PC-3 (cell line): ENCODE measurements around the gene ADAMTS15. TPM values are rescaled to one million over a fixed set of nuclear protein-coding genes. Genes with fewer than 3 reads are reported as not detected.

ENCODE experiments used
- ATAC-seq: fragments of 200-7000 bp; cut with Tn5 transposase; 2 replicates; pipeline ENCODE4 v1.9.1; 2020; ENCODE audit warnings: mild to moderate bottlenecking, moderate library complexity
- BruUV-seq: library from RNA; stranded (reverse); fragments of 400-500 nt; replicated peaks from 2 replicates; lab custom pipeline; 2021; lab: Mats Ljungman, UMichigan
- CTCF ChIA-PET: fragments of 300-600 bp; sonication (Branson Sonifier 250); formaldehyde crosslinking; loops from one replicate; lab custom pipeline; 2022; ENCODE audit warnings: antibody characterized with exemption; lab: Charles Lee
- POLR2A ChIA-PET: fragments of 300-600 bp; sonication (Branson Sonifier 250); formaldehyde crosslinking; loops from one replicate; lab custom pipeline; 2022; ENCODE audit warnings: antibody characterized with exemption; ENCODE audit not compliant: unreplicated experiment; lab: Charles Lee
- DNase-seq: peaks from one replicate; pipeline ENCODE4 v3.0.0-alpha.2; 2015
- H2AFZ ChIP-seq: fragments of 300-600 bp; sonication (generic); 2 replicates; pipeline ENCODE4 v1.6.0; 2016; ENCODE audit warnings: antibody characterized with exemption, low read length
- H3F3A ChIP-seq: fragments of 300-600 bp; sonication (generic); one replicate; pipeline ENCODE4 v1.6.0; 2017; ENCODE audit warnings: antibody characterized with exemption, low read length, control low read depth, mild to moderate bottlenecking; ENCODE audit not compliant: unreplicated experiment
- H3K27ac ChIP-seq: fragments of 300-600 bp; sonication (generic); 2 replicates; pipeline ENCODE4 v1.5.1; 2016; ENCODE audit warnings: mild to moderate bottlenecking, low read length
- H3K27me3 ChIP-seq: fragments of 300-600 bp; sonication (generic); 2 replicates; pipeline ENCODE4 v1.6.1; 2016; ENCODE audit warnings: low read length, mixed read lengths
- H3K36me3 ChIP-seq: fragments of 300-600 bp; sonication (generic); 2 replicates; pipeline ENCODE4 v1.6.1; 2016; ENCODE audit warnings: low read depth, mixed run types, low read length, mixed read lengths
- H3K4me1 ChIP-seq: fragments of 300-600 bp; sonication (generic); 2 replicates; pipeline ENCODE4 v1.5.1; 2016; ENCODE audit warnings: low read length; ENCODE audit not compliant: insufficient read depth
- H3K4me2 ChIP-seq: fragments of 300-600 bp; sonication (generic); 2 replicates; pipeline ENCODE4 v1.6.0; 2016; ENCODE audit warnings: low read length
- H3K4me3 ChIP-seq: fragments of 300-600 bp; sonication (generic); 2 replicates; pipeline ENCODE4 v1.5.1; 2016; ENCODE audit warnings: mild to moderate bottlenecking, low read length, mixed read lengths
- H3K79me2 ChIP-seq: fragments of 300-600 bp; sonication (generic); 2 replicates; pipeline ENCODE4 v1.6.1; 2017; ENCODE audit warnings: low read length, mixed read lengths
- H3K9ac ChIP-seq: fragments of 300-600 bp; sonication (generic); 2 replicates; pipeline ENCODE4 v1.6.0; 2016; ENCODE audit warnings: mild to moderate bottlenecking, low read length
- H3K9me2 ChIP-seq: fragments of 300-600 bp; sonication (generic); replicated peaks from 2 replicates; pipeline ENCODE4 v1.6.1; 2016; ENCODE audit warnings: mixed run types, low read length, mixed read lengths
- H3K9me3 ChIP-seq: fragments of 300-600 bp; sonication (generic); 2 replicates; pipeline ENCODE4 v1.6.1; 2016; ENCODE audit warnings: low read length, mixed read lengths
- H4K20me1 ChIP-seq: fragments of 300-600 bp; sonication (generic); 2 replicates; pipeline ENCODE4 v1.6.1; 2016; ENCODE audit warnings: low read length, mixed read lengths
- CTCF ChIP-seq: fragments of 300-600 bp; sonication (generic); conservative IDR thresholded peaks from 2 replicates; pipeline ENCODE4 v1.5.1; 2017; ENCODE audit warnings: antibody characterized with exemption, low read depth, mild to moderate bottlenecking, low read length
- EZH2 ChIP-seq: fragments of 300-600 bp; sonication (generic); IDR thresholded peaks from one replicate; pipeline ENCODE4 v1.6.1; 2017; ENCODE audit warnings: antibody characterized with exemption, mild to moderate bottlenecking, low read length; ENCODE audit not compliant: unreplicated experiment
- EZH2phosphoT487 ChIP-seq: fragments of 300-600 bp; sonication (generic); IDR thresholded peaks from 2 replicates; pipeline ENCODE4 v1.6.1; 2018; ENCODE audit warnings: mild to moderate bottlenecking, antibody characterized with exemption, low read length, borderline replicate concordance
- intact Hi-C: fragments of 100-400 bp; cut with micrococcal nuclease; formaldehyde crosslinking; loops from 2 replicates; pipeline ENCODE4 v1.9.0; 2023
- total RNA-seq: library from RNA; depleted of rRNA; stranded (reverse); fragments of >200 nt; gene quantifications from 2 replicates; pipeline ENCODE4 v1.2.3, GENCODE V29; 2014

Gene ADAMTS15
- total RNA-seq, 1 experiment from 2014 or later: 16.8 TPM

- Histone ChIP-seq H3K9ac (no peak overlapping the region), H3K9me3 (no peaks in the 10 kb centered on the region), H3K36me3 (no peaks in the 10 kb centered on the region), H3K4me2 (no peak overlapping the region), H3K79me2 (no peaks in the 10 kb centered on the region), H3K4me3 (no peak overlapping the region), H3K27me3 (no peaks in the 10 kb centered on the region), H3K4me1 (peaks cover 8% of the 10 kb centered on the region), H3F3A (no peaks in the 10 kb centered on the region), H4K20me1 (no peaks in the 10 kb centered on the region), H3K9me2 (no peaks in the 10 kb centered on the region), H3K27ac (no peak overlapping the region), H2AFZ (no peak overlapping the region)
- ChIA-PET CTCF (no interaction called here), POLR2A (no interaction called here)
- no peak for DNase-seq
- TF ChIP-seq EZH2 (no peak), EZH2phosphoT487 (no peak), CTCF (no peak)
- no peak for ATAC-seq
- intact Hi-C loops: no loop called here
- no TSS peak for BruUV-seq
These were observed 41.3 kb downstream of the ADAMTS15 start for GRCh38 chr11:130489716-130490115.

- Histone ChIP-seq H3F3A (no peaks in the 10 kb centered on the region), H3K9me3 (no peaks in the 10 kb centered on the region), H3K9ac (no peak overlapping the region), H3K4me2 (no peak overlapping the region), H4K20me1 (no peaks in the 10 kb centered on the region), H3K27me3 (no peaks in the 10 kb centered on the region), H3K36me3 (no peaks in the 10 kb centered on the region), H3K9me2 (no peaks in the 10 kb centered on the region), H3K4me1 (peaks cover 9% of the 10 kb centered on the region), H2AFZ (no peak overlapping the region), H3K79me2 (no peaks in the 10 kb centered on the region), H3K27ac (no peak overlapping the region), H3K4me3 (no peak overlapping the region)
- intact Hi-C loops: no loop called here
- ATAC-seq: peak; percentile 93
- CTCF ChIA-PET: no interaction called here
- TF ChIP-seq CTCF (no peak), EZH2phosphoT487 (no peak), EZH2 (no peak)
- DNase-seq: peak; percentile 51
- POLR2A ChIA-PET: interaction anchor here (0.6 kb wide), 1 partner anchor 100 kb away, joined by 4 read pairs; no protein-coding TSS in a partner anchor
- no TSS peak for BruUV-seq
These were observed 42.4 kb downstream of the ADAMTS15 start for GRCh38 chr11:130490682-130491449.

- BruUV-seq: no TSS peak
- H3K36me3 ChIP-seq: no peaks in the 10 kb centered on the region
- H2AFZ ChIP-seq: no peak overlapping the region
- H3K27me3 ChIP-seq: no peaks in the 10 kb centered on the region
- no peak overlapping the region for H3K9ac ChIP-seq
- no peak overlapping the region for H3K4me3 ChIP-seq
- H3K9me3 ChIP-seq: no peaks in the 10 kb centered on the region
- intact Hi-C loops: no loop called here
- CTCF ChIA-PET: no interaction called here
- no peaks in the 10 kb centered on the region for H3F3A ChIP-seq
- no peak for TF ChIP-seq EZH2phosphoT487
- no peak for TF ChIP-seq EZH2
- TF ChIP-seq CTCF: no peak
- H3K27ac ChIP-seq: no peak overlapping the region
- H3K9me2 ChIP-seq: no peaks in the 10 kb centered on the region
- H3K79me2 ChIP-seq: no peaks in the 10 kb centered on the region
- H4K20me1 ChIP-seq: no peaks in the 10 kb centered on the region
- DNase-seq (no peak), ATAC-seq (no peak)
- no peak overlapping the region for H3K4me2 ChIP-seq
- POLR2A ChIA-PET: no interaction called here
- peaks cover 13% of the 10 kb centered on the region for H3K4me1 ChIP-seq
These were observed 49.7 kb downstream of the ADAMTS15 start for GRCh38 chr11:130498181-130498580.
